A673 (cell line): ENCODE measurements around the gene LINC00305.

Experiments used
- CTCF ChIP-seq: fragments of 300-800, 200-600 bp; sonication (generic); conservative IDR thresholded peaks from 2 replicates; pipeline ENCODE4 v1.5.1; 2017; ENCODE audit warnings: low read depth, mild to moderate bottlenecking, antibody characterized with exemption, low read length, moderate library complexity, mixed read lengths
- EZH2 ChIP-seq: fragments of 200-600 bp; sonication (generic); IDR thresholded peaks from 2 replicates; pipeline ENCODE4 v1.6.1; 2017; ENCODE audit warnings: borderline replicate concordance, low read depth, mild to moderate bottlenecking, mixed read lengths, antibody characterized with exemption, low read length; ENCODE audit not compliant: poor library complexity, severe bottlenecking

GRCh38 chr18:64055019-64055418 lies 93.9 kb downstream of the LINC00305 start:
- TF ChIP-seq CTCF (no peak), EZH2 (no peak)
